Lower leg skin (tissue), 3 donors: ENCODE data around the gene SAMD8.

Experiments used
- POLR2A ChIP-seq, 2 donors: fragments of 450-650 bp; IDR thresholded peaks; one replicate each; pipeline ENCODE4 v1.6.1; 2016 to 2017; ENCODE audit warnings: antibody characterized with exemption in 2 of 2, mild to moderate bottlenecking in 1 of 2, moderate library complexity in 1 of 2
- TF ChIP-seq, protein P1 (sequence below), 3 donors: fragments of 450-650 bp; IDR thresholded peaks; one replicate each; pipeline ENCODE4 v1.5.1; 2016; ENCODE audit warnings: antibody characterized with exemption in 3 of 3, mild to moderate bottlenecking in 3 of 3, moderate library complexity in 2 of 3

DNA sequence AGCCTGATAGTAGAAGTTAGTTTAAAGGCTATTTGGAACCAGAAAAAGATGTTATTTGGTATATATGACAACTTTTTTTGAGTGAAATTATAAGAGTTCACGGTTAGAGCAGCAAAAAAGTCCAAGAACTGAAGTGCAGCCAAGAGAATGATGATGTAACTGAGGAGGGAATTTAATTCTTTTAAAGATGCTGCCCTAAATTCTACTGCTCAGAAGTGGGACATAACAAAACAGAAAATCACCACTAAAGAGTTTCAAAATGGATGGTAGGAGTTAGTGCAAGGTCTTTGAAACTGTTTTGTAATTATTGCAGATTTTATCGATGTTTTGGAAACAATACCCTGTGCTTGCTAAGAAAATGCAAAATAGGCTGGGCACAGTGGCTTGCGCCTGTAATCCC, 6.5 kb downstream of the SAMD8 start:
- TF ChIP-seq, protein P1, sequence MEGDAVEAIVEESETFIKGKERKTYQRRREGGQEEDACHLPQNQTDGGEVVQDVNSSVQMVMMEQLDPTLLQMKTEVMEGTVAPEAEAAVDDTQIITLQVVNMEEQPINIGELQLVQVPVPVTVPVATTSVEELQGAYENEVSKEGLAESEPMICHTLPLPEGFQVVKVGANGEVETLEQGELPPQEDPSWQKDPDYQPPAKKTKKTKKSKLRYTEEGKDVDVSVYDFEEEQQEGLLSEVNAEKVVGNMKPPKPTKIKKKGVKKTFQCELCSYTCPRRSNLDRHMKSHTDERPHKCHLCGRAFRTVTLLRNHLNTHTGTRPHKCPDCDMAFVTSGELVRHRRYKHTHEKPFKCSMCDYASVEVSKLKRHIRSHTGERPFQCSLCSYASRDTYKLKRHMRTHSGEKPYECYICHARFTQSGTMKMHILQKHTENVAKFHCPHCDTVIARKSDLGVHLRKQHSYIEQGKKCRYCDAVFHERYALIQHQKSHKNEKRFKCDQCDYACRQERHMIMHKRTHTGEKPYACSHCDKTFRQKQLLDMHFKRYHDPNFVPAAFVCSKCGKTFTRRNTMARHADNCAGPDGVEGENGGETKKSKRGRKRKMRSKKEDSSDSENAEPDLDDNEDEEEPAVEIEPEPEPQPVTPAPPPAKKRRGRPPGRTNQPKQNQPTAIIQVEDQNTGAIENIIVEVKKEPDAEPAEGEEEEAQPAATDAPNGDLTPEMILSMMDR (IDR thresholded peaks at IDR 0.05): no peak
- TF ChIP-seq POLR2A (IDR thresholded peaks at IDR 0.05): no peak
